GM18507 (cell line): ENCODE results near the gene PELI2.

ENCODE experiments used
- DNase-seq: peaks from one replicate; pipeline ENCODE4 v3.0.0; 2011; ENCODE audit warnings: low read depth; ENCODE audit not compliant: insufficient read length; ENCODE audit errors: extremely low spot score
- FAIRE-seq: peaks from 2 replicates; lab custom pipeline; 2011; peaks lifted over from hg19 to GRCh38; lab: Jason Lieb, UNC

Gene PELI2

GRCh38 chr14:56221382-56222128, 103.3 kb downstream of the PELI2 start:
- DNase-seq (no peak), FAIRE-seq (no peak)

DNA sequence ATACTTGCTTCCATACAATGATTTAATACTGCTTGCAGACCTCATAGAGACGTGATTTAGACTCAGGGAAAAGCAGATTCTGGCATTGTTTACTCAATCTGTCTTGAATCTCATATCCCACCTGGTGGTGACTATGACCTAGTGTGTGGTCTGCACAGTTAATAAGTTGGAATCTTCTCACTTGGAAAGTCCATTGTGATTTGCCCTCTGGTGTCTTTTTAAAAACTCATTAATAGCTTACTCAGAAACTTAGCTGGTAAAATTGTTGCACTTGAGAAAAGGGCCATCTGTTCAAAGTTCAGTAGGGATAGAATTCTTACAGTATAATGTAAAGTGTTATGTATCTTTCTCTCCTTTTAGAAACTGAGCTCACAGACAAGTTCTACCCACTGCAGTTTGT, 106.0 kb downstream of the PELI2 start:
- FAIRE-seq = no peak
- DNase-seq = no peak

GRCh38 chr14:56224691-56225681, 106.8 kb downstream of the PELI2 start:
- DNase-seq (no peak), FAIRE-seq (no peak)

GRCh38 chr14:56235388-56235787, 117.2 kb downstream of the PELI2 start:
- DNase-seq = no peak
- no peak for FAIRE-seq

DNA sequence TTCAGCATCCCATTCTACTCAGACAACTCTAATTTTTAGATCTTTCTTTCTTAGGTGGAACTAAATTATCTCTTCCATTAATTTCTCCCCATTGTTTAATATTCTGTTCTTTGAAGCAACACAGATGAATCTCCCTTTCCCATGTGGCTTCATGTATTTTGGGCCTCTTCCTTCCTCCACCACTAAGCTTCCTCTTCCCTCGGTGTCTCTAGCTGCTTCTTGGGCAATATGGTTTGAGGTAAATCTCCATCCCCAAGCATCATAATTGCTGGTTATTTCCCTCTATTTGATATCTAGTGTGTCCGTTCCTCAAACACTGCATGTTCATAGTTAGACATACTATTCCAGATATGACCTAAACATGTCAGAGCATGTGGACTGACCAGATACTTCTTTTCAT, 119.2 kb downstream of the PELI2 start:
- FAIRE-seq = no peak

GRCh38 chr14:56241461-56241860, 123.2 kb downstream of the PELI2 start:
- DNase-seq (no peak), FAIRE-seq (no peak)

More for the DNA sequence above, 119.2 kb downstream of the PELI2 start:
- no peak for DNase-seq

DNA sequence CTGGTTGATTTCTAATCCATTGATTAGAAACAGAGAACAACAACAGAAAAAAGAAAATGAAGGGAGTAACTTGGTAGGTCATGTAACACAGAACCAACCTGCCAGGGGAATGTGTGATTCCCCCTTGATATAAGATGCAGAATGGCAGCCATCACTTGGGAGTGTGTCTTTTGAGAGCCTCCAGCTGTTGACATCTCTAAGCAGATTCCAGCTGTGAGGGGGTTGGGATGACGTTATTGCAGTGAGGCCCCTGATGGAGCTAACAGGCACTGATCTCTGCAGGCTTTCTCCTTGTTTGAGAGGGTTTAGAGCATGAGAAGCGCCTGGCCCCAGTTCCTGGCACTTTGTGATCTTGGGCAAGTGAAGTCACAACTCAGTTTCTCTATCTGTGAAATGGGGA, 124.9 kb downstream of the PELI2 start:
- no peak for DNase-seq
- no peak for FAIRE-seq

DNA sequence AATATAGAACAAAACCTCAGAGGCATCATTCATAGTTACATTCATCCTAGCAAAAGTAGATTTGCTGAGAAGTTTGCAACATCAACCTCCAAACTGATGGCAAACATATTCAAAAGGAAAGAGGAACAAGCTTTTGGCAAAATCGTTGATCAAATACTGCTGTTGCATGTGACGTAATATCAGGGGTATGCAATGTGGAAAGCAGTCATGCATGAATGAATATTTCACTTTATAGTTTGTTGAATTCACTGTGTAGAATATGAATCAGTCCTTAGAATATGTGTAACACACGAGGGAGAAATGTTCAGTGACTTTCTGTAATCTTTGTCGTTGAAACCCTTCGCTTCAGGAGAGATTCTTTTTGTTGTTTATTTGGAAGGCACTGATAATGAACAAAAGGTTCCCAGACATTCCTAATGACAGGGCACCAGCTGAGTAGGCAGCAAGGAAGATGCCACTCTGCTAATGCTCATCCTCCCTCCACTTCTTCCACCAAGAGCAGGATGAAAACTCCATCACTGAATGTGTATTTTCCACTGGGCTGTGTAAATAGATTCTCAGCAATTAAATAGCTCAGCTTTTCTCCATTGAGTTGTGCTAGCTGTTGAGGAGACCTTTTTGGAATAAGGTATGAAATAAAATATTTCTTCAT, 126.1 kb downstream of the PELI2 start:
- FAIRE-seq (no peak), DNase-seq (no peak)

DNA sequence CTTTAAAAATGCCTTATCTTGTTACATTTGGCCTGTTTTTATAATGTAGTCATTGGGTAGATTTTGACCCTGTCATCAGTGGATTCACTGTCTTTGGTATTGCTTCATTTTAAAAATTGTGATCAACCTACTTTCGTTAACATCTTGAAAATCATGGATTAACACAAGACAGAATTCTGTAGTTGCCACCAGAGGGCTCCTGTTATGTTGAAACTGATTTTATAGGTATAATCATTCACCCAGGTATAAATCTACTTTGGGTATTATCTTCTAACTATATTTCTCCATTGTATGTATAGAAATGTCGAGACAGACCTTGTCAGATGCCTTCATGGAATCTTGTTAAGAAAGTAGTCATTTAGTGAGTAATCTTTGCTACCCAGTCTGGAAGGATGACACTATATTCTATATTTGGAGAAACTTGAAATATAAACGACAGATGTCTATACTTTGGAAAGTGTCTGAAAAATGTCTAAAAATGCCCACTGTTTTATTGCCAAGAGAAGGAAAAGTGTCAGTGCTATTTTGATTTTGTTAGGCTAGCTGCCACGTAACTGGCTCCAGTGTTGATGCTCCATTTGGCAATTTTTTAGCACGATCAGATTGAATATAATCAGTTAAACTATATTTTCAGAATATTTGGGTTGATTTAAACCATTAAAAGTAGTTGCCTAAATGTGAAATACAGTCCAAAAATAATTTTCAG, 129.4 kb downstream of the PELI2 start:
- FAIRE-seq = no peak
- DNase-seq = no peak

DNA sequence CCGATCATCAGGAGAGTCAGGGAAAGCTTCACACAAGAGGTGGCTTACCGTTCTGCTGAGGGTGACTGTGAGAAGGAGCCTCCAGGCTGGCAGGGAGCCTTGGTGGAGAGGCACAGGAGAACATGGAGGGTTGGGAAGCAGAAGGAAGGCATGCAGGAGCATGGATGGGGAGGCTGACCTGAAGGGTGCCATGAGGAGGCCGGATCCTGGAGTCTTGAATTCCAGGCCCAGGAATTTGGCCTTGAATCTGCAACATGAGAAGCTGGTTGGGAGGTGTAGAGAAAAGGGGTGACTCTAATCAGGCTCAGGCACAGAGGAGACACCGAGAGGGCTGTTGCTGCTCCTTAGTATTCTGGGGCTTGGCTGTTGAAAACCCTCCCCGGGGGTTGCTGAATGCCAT, 130.2 kb downstream of the PELI2 start:
- no peak for DNase-seq
- FAIRE-seq = no peak

GRCh38 chr14:56261046-56261445, 142.8 kb downstream of the PELI2 start:
- FAIRE-seq (no peak), DNase-seq (no peak)

DNA sequence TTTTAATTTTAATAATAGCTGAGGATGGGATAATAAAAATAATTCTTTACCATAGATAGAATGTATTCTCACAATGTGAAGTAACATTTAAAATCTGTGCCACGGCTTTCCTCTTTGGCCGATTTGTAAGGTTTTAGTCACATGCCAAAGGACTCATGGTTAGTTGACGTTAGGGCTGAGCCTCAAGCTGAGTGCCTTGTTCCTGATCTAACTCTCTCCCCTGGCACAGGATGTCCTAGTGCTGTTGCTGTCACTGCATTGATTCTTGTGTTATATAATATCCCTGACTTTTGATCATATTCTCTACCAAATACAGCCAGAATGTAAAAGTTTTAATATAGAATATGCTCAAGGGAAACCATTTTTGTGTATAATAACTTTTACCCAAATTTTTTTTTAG, 144.3 kb downstream of the PELI2 start:
- DNase-seq (no peak), FAIRE-seq (no peak)

- DNase-seq (no peak), FAIRE-seq (no peak)
These were observed 149.8 kb downstream of the PELI2 start for GRCh38 chr14:56268039-56268438.

- no peak for FAIRE-seq
- DNase-seq = no peak
These were observed 150.5 kb downstream of the PELI2 start for GRCh38 chr14:56268673-56269072.

GRCh38 chr14:56270921-56271320, 152.7 kb downstream of the PELI2 start:
- DNase-seq (no peak), FAIRE-seq (no peak)

DNA sequence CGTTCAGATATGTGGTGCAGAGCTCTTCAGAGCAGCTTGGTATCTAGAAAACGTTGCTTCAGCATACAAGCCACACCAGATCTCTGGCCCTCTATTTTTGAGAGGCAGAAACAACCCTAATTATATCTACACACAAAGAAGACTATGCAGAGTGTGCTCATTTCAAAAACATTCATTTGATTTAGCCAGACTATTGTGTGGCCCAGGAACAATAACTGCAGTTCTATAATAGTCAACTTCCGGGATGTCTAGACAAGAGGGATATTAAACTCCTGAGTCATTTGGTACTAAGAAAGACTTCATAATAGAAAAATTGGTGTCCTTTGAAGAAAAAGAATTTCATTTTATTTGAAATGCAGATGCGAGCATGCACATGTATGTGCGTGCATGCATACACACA, 153.8 kb downstream of the PELI2 start:
- DNase-seq (no peak), FAIRE-seq (no peak)

GRCh38 chr14:56273155-56273554, 154.9 kb downstream of the PELI2 start:
- FAIRE-seq (no peak), DNase-seq (no peak)

- no peak for FAIRE-seq
- DNase-seq = no peak
These were observed 155.7 kb downstream of the PELI2 start for GRCh38 chr14:56273951-56274350.

GRCh38 chr14:56274556-56274955, 156.3 kb downstream of the PELI2 start:
- DNase-seq = no peak
- no peak for FAIRE-seq

DNA sequence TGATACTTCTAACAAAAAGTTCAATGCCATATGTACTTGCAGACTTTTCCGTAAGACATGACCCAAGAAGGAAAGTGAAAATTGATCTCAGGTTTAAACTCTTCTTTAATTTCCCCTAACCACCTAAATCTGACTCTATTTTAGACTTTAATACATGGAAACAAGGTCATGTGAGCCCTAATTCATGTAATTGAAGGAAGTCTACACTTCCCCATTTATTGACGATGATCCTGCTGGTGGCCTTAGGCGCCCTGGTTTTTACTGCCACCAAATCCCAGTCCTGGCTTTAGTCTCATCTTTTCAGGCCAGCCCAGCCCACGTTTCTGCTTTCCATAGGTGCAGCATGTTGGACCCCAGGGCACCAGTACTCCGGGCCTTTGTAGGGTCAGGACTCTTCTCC, 157.9 kb downstream of the PELI2 start:
- no peak for FAIRE-seq

More for the DNA sequence above, 157.9 kb downstream of the PELI2 start:
- no peak for DNase-seq
